IgD-negative memory B cell (primary cell): ENCODE data around the gene EXOC3. TPM values are rescaled to one million over a fixed set of nuclear protein-coding genes. Genes with fewer than 3 reads are reported as not detected.
A peak's percentile ranks its signal among the peaks of the same experiment; 100 is the strongest.

Source experiments
- H3K27ac Mint-ChIP-seq, 3 donors: one replicate each; pipeline ENCODE4 v1.8.0; 2020 to 2022; ENCODE audit warnings: mild to moderate bottlenecking in 3 of 3, mixed read lengths in 3 of 3, moderate library complexity in 1 of 3
- H3K27me3 Mint-ChIP-seq: one replicate; pipeline ENCODE4 v1.8.0; 2021; ENCODE audit warnings: mixed read lengths
- H3K36me3 Mint-ChIP-seq: one replicate; pipeline ENCODE4 v1.8.0; 2020; ENCODE audit warnings: mild to moderate bottlenecking, mixed read lengths
- H3K4me1 Mint-ChIP-seq, 3 donors: one replicate each; pipeline ENCODE4 v1.8.0; 2020 to 2022; ENCODE audit warnings: mixed read lengths in 3 of 3, mild to moderate bottlenecking in 1 of 3
- H3K4me3 Mint-ChIP-seq, 4 donors: one replicate each; pipeline ENCODE4 v1.8.0; 2020 to 2022; ENCODE audit warnings: mild to moderate bottlenecking in 4 of 4, mixed read lengths in 4 of 4, moderate library complexity in 3 of 4
- H3K9me3 Mint-ChIP-seq, 3 donors: one replicate each; pipeline ENCODE4 v1.8.0; 2020 to 2021; ENCODE audit warnings: mixed read lengths in 3 of 3, mild to moderate bottlenecking in 1 of 3
- polyA plus RNA-seq: library from polyadenylated mRNA; unstranded; fragments of 300-500 nt; fragmentation: Illumina TruSeq; gene quantifications from one replicate; pipeline ENCODE4 v1.2.3, GENCODE V29; 2021

The EXOC3 gene
- polyA plus RNA-seq, 1 donor from 2014 or later = 25.8 TPM

DNA sequence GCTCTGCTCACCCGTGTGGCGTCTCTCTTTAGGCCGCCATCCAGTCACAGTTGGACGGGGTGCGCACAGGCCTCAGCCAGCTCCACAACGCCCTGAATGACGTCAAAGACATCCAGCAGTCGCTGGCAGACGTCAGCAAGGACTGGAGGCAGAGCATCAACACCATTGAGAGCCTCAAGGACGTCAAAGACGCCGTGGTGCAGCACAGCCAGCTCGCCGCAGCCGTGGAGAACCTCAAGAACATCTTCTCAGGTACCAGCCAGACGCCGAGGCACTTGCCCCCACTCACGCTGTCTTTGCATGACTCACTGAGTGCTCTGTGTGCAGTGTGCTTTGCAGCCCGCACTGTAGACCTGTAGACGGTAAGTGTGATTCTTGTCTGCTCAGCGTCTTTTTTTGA, 4.5 kb downstream of the EXOC3 start:
- H3K36me3 Mint-ChIP-seq = peaks cover 24% of the 10 kb centered on the region
- no peak overlapping the region for H3K27ac Mint-ChIP-seq
- H3K9me3 Mint-ChIP-seq = peaks cover 4 to 24% (median 9%) of the 10 kb centered on the region in 3 donors
- peaks cover 18 to 23% (median 22%) of the 10 kb centered on the region in 3 donors for H3K4me1 Mint-ChIP-seq
- no peaks in the 10 kb centered on the region for H3K27me3 Mint-ChIP-seq
- H3K4me3 Mint-ChIP-seq = no peak overlapping the region

DNA sequence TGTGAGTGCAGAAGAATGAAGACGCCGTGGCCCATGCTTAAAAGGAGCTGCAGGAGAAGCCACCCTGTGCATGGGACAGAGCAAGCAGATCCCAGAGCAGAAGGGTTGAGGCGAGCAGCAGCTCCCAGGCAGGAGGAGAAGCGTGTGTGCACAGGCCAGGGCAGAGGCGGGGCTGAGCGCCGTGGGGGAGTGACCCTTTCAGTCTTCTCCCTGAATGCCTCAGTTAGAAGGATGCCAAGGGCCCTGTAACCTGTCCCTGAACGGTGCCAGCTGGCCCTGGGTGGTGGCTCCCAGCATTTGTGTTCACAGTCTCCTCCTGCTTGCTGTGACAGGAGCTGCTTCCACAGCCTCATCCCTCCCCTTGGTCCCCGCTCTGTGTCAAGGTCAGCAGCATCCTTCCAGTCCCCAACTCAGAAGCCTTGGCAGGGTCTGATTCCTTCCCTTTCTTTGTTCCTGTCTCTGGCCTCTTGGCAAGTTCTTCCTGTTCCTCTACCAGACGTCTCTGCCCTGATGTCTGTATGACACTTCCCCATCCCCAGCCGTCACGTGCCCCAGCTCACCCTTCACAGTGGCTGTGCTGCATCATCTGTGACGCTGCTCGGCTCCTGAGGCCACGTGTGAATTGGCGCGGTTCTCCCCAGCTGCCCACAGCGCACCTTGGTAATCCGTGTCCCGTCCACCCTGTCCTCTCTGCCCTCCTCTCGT, 5.2 kb downstream of the EXOC3 start:
- Mint-ChIP-seq H3K9me3 (peaks cover 4 to 27% (median 13%) of the 10 kb centered on the region in 3 donors), H3K4me3 (peak overlapping the region in 1 of 4 donors; percentile 2), H3K27ac (no peak overlapping the region), H3K36me3 (peaks cover 28% of the 10 kb centered on the region), H3K4me1 (peaks cover 16 to 22% (median 22%) of the 10 kb centered on the region in 3 donors), H3K27me3 (no peaks in the 10 kb centered on the region)

DNA sequence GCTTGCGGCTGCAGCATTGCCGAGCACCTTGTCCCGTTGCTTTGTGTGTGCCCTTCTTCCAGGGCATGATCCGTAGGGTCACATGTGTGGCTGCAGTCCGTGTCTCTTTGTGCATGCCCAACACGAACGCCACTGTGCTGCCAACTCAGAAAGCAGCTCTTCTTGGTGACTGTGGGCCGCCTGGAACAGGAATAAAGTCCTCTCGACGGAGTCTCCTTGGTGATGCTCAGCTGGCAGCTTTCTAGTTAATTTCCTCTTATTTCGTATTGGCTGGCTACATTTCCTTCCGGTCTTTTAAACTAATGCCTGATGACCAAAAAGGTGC, 5.8 kb downstream of the EXOC3 start:
- Mint-ChIP-seq H3K27ac (peak overlapping the region in 1 of 3 donors; percentile 67), H3K9me3 (peaks cover 4 to 27% (median 13%) of the 10 kb centered on the region in 3 donors), H3K4me3 (peak overlapping the region in 1 of 4 donors; percentile 2), H3K27me3 (no peaks in the 10 kb centered on the region), H3K4me1 (peaks cover 16 to 22% (median 19%) of the 10 kb centered on the region in 3 donors), H3K36me3 (peaks cover 31% of the 10 kb centered on the region)

DNA sequence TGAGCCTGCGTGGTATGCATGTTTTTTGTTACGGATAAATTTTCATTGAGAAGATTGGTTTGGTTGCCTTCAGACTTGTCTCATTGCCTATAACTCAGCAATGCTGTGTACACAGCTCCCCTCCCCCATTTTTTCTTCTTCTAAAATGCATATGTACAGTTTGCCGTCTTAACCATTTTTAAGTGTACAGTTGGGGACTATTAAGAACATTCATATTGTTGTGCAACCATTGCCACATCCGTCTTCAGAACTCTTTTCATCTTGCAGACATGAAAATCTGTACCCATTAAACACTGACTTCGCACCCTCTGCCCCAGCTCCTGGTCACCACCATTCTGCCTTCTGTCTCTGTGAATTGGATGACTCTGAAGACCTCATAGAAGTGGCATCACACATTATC, 6.2 kb downstream of the EXOC3 start:
- H3K9me3 Mint-ChIP-seq = peaks cover 4 to 27% (median 13%) of the 10 kb centered on the region in 3 donors
- H3K36me3 Mint-ChIP-seq = peaks cover 33% of the 10 kb centered on the region
- H3K4me3 Mint-ChIP-seq = peak overlapping the region in 1 of 4 donors; percentile 2
- peaks cover 16 to 24% (median 18%) of the 10 kb centered on the region in 3 donors for H3K4me1 Mint-ChIP-seq
- no peak overlapping the region for H3K27ac Mint-ChIP-seq
- H3K27me3 Mint-ChIP-seq = no peaks in the 10 kb centered on the region

DNA sequence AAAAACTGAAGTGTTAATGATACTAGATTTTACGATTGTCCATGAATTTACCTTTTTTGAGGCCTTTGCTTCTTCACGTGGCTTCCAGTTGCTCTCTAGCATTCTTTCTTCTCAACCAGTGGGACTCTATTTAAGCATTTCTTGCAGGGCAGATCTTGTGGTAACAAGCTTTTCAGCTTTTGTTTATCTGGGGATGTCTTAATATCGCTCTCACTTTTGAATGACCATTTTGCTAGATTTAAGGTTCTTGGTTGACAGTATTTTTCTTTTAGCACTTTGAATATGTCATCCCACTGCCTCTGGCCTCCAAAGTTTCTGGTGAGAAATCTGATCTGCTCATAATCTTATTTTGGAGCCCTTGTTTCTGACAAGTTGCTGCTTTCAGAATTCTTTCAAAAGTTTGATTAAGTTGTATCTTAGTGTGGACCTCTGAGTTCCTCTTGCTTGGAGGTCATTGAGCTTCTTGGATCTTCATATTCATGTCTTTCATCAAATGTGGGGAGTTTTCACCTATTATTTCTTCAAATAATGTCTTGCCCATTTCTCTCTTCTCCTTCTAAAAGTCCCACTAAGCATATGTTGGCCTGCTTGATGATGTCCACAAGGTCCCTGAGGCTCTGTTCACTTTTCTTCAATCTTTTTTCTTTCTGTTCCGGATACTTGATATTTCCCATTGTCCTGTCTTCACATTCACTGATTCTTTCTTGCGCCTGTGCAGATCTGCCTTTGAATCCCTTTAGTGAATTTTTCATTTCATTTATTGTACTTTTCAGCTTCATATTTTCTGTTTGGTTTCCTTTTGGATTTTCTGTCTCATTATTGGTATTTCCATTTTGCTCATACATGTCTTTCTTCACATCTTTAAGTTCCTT, 8.8 kb downstream of the EXOC3 start:
- peaks cover 7 to 13% (median 7%) of the 10 kb centered on the region in 3 donors for H3K4me1 Mint-ChIP-seq
- peaks cover 4 to 27% (median 13%) of the 10 kb centered on the region in 3 donors for H3K9me3 Mint-ChIP-seq
- H3K36me3 Mint-ChIP-seq = peaks cover 37% of the 10 kb centered on the region
- no peak overlapping the region for H3K4me3 Mint-ChIP-seq
- no peaks in the 10 kb centered on the region for H3K27me3 Mint-ChIP-seq
- no peak overlapping the region for H3K27ac Mint-ChIP-seq

DNA sequence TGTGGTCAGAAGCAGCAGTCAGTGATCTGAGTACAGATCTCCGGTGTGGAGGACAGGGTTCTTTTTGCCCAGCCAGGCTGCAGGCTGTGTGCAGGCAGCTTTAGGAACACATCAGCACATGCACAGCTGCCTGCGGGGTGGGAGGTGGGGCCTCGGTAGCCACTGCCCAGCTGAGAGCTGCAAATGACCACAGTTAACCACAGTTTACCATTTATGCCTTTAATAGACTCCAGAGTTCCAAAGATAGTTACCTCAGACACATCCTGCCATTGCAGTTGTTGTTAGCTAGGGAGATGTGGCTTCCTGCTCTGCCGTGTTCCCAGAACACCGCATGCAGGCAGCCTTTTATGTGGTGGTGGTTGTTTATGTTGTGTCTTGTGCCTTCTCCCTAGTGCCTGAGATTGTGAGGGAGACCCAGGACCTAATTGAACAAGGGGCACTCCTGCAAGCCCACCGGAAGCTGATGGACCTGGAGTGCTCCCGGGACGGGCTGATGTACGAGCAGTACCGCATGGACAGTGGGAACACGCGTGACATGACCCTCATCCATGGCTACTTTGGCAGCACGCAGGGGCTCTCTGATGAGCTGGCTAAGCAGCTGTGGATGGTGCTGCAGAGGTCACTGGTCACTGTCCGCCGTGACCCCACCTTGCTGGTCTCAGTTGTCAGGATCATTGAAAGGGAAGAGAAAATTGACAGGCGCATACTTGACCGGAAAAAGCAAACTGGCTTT, 10.2 kb downstream of the EXOC3 start:
- Mint-ChIP-seq H3K27me3 (no peaks in the 10 kb centered on the region), H3K9me3 (peaks cover 4 to 27% (median 13%) of the 10 kb centered on the region in 3 donors), H3K36me3 (peaks cover 35% of the 10 kb centered on the region), H3K4me1 (peaks cover 3 to 11% (median 5%) of the 10 kb centered on the region in 3 donors), H3K27ac (peak overlapping the region in 1 of 3 donors; percentile 50), H3K4me3 (no peak overlapping the region)

DNA sequence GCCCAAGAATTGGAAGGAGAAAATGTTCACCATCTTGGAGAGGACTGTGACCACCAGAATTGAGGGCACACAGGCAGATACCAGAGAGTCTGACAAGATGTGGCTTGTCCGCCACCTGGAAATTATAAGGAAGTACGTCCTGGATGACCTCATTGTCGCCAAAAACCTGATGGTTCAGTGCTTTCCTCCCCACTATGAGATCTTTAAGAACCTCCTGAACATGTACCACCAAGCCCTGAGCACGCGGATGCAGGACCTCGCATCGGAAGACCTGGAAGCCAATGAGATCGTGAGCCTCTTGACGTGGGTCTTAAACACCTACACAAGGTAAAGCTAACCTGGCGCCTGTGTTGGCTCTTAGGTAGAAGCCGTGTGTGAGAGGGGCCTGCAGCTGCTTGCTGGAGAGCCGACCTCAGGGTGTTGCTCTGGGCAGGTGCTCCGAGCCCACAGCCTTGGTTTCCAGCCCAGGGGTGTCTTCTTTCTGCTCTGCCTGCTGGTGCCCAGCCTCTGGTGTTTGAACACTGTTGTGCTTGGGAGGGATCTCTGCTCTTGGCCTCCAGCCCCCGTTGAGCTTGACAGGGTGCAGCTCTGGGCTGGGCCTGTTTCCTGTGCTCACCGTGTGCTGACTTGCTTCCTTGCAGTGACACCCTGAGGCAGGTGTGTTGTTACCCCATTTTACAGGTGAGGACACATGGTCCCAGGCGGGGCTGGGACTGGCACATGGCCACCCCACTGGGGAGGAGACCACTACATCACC, 10.9 kb downstream of the EXOC3 start:
- no peak overlapping the region for H3K27ac Mint-ChIP-seq
- no peak overlapping the region for H3K4me3 Mint-ChIP-seq
- H3K36me3 Mint-ChIP-seq = peaks cover 35% of the 10 kb centered on the region

DNA sequence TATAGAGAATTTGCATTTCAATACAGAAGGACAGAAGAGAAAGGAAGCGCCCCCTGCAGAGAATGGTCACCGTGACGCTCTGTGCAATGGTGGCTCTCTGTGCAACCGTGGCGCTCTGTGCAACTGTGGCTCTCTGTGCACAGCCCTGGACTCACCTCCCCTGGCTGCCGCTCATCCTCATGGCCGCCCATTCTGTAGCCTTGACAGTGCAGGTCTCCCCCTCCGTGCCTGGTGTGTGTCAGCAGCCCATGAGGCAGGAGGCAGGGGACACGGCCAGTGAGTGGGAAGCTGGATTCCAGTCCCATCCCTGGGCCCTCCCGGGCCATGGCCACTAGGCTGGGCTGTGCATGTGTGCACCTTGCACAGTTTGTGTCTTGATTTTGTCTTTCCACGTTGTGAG, 12.0 kb downstream of the EXOC3 start:
- peaks cover 5 to 11% (median 5%) of the 10 kb centered on the region in 3 donors for H3K4me1 Mint-ChIP-seq
- peaks cover 36% of the 10 kb centered on the region for H3K36me3 Mint-ChIP-seq
- H3K9me3 Mint-ChIP-seq = peaks cover 4 to 27% (median 13%) of the 10 kb centered on the region in 3 donors
- peak overlapping the region in 1 of 4 donors; percentile 52 for H3K4me3 Mint-ChIP-seq
- no peaks in the 10 kb centered on the region for H3K27me3 Mint-ChIP-seq
- H3K27ac Mint-ChIP-seq = no peak overlapping the region

More for the DNA sequence above, 10.9 kb downstream of the EXOC3 start:
- Mint-ChIP-seq H3K27me3 (no peaks in the 10 kb centered on the region), H3K9me3 (peaks cover 4 to 27% (median 13%) of the 10 kb centered on the region in 3 donors), H3K4me1 (peaks cover 5 to 11% (median 6%) of the 10 kb centered on the region in 3 donors)

DNA sequence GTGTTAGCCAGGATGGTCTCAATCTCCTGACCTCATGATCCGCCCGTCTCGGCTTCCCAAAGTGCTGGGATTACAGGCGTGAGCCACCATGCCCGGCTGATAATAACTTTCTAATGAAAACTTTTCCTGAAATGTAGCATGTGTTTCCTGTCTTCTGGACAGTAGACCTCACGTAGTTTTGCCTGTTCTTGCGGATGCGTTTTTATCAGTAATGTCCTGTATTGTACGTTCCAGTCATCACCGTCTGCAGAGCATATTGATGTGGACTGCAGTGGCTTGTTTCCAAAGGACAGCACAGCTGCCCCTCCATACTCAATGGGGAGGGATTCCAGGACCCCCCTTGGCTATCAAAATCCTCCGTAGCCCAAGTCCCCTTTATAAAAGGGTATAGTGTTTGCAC, 12.8 kb downstream of the EXOC3 start:
- peaks cover 3 to 11% (median 5%) of the 10 kb centered on the region in 3 donors for H3K4me1 Mint-ChIP-seq
- H3K27me3 Mint-ChIP-seq = no peaks in the 10 kb centered on the region
- H3K36me3 Mint-ChIP-seq = peaks cover 32% of the 10 kb centered on the region
- peaks cover 4 to 20% (median 13%) of the 10 kb centered on the region in 3 donors for H3K9me3 Mint-ChIP-seq
- H3K4me3 Mint-ChIP-seq = no peak overlapping the region
- no peak overlapping the region for H3K27ac Mint-ChIP-seq

DNA sequence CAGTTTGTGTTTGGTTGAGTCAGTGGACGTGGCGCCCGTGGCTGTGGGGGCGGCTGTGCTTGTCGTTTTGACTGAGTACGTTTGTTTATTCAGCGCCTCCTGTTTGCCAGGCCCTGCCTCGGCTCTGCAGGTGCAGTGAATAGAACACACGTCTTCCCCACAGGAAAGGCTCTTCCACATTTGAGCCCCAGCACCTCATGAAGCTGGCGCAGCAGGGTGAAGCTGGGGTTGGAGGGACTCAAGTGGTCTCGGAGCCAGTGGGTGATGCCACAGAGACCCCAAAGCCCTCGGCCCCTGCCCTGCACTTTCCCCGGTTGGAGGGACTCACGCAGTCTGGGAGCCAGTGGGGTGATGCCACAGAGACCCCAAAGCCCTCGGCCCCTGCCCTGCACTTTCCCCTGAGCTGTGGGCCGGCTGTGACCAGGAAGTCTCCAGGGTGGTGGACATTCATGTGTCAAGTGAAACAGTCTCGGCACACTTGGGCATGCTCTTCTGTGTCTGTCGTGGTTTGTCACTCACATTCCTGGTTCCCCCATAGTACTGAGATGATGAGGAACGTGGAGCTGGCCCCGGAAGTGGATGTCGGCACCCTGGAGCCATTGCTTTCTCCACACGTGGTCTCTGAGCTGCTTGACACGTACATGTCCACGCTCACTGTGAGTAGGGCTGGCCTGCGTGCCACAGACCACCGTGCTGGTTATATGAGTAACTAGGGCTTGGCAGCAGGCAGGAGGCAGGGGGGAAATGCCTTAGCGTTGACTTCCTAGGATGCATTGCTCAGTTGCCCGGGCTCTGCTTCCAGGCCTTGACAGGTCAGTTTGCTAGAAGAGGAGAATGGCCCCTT, 13.6 kb downstream of the EXOC3 start:
- H3K4me3 Mint-ChIP-seq = no peak overlapping the region
- peaks cover 28% of the 10 kb centered on the region for H3K36me3 Mint-ChIP-seq
- no peaks in the 10 kb centered on the region for H3K27me3 Mint-ChIP-seq
- no peak overlapping the region for H3K27ac Mint-ChIP-seq
- H3K4me1 Mint-ChIP-seq = peaks cover 3 to 11% (median 5%) of the 10 kb centered on the region in 3 donors
- peaks cover 4 to 13% (median 10%) of the 10 kb centered on the region in 3 donors for H3K9me3 Mint-ChIP-seq

DNA sequence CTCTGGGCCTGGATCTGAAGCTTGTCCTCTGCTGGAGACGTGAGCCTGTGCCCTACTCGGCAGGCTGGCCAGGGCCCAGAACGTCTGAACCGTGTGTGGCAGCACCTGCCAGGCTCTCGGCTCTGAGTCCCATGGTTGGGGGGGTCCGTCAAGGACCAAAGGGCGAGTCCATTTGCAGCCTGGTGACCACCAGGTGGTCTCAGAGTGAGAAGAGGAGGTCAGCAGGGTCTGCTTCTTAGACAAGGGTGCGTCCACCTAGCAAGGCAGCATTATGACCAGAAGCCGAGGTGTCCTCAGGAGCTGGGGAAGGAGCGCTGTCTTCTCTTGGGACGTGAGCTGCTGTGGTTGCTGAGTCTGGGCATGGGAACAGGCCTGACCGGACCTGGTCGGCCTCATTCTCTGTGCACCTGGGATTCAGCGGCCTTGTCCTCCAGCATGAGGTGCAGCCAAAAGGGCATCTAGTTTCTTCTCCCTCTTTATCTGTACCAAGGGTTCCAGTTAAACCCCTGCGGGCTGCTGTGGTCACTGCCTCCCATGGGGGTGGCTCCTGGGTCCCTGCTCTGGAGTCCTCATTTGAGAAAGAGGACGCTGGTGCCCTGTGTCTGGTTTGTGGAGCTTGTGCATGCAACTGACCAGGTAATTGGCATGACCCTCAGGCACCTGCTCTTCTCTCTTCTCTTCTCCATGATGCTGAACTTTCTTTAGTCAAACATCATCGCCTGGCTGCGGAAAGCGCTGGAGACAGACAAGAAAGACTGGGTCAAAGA, 14.4 kb downstream of the EXOC3 start:
- no peaks in the 10 kb centered on the region for H3K27me3 Mint-ChIP-seq
- H3K27ac Mint-ChIP-seq = no peak overlapping the region
- H3K36me3 Mint-ChIP-seq = peaks cover 22% of the 10 kb centered on the region
- no peak overlapping the region for H3K4me3 Mint-ChIP-seq
- H3K4me1 Mint-ChIP-seq = peaks cover 2 to 9% (median 5%) of the 10 kb centered on the region in 3 donors
- peaks cover 0 to 5% (median 4%) of the 10 kb centered on the region in 3 donors for H3K9me3 Mint-ChIP-seq

DNA sequence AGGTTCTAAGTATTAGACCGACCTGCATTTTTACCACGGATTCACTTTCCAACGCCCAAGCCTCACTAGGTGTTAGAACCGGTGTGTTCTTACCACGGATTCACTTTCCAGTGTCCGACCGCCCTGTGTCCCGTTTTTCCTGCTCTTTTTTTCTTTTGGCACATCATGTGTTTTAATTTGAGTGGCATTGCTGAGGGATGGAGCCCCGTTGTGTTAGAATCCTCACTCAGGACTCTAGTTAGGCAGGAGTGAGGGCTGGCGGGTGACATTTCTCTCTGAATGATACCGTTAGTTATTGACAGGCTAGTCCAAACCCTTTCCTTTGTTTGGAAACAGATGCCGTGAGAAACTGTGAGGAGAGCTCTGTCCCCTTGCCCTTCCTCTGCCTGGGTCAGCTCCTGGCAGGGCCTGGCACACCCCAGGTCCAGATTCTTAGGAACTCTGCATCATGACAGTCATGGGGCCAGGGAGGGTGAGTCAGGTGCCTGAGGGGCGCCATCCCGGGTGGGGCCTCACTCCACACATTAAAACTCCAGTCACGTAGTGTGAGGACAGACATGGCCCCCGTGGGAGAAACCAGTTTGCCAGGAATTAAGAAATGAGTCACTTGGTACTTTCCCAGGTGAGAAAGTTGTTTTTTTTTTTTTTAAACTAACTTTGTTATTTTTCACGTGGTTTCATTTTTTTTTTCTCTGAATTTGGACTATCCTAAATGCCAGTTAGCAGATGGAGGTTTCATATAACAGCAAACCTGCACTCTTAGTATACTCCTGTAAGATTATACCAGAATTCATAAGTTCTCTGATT, 15.8 kb downstream of the EXOC3 start:
- Mint-ChIP-seq H3K9me3 (no peaks in the 10 kb centered on the region), H3K27ac (peak overlapping the region in 1 of 3 donors; percentile 26), H3K36me3 (peaks cover 13% of the 10 kb centered on the region), H3K27me3 (no peaks in the 10 kb centered on the region), H3K4me1 (peaks cover 3 to 8% (median 6%) of the 10 kb centered on the region in 3 donors), H3K4me3 (no peak overlapping the region)
